HG02798 (cell line): ENCODE measurements around the gene PGP.

Experiments used
- ATAC-seq: cut with Tn5 transposase; IDR thresholded peaks from one replicate; pipeline ENCODE4 v1.9.1; 2021; ENCODE audit warnings: mild to moderate bottlenecking; ENCODE audit not compliant: unreplicated experiment, poor library complexity

PGP gene

GRCh38 chr16:2226245-2226793 lies 11.7 kb upstream of the PGP start:
- ATAC-seq, result no peak

GRCh38 chr16:2223942-2224486 lies 9.4 kb upstream of the PGP start:
- ATAC-seq, result peak; percentile 20

- ATAC-seq, result peak; percentile 97
Observed at GRCh38 chr16:2223221-2223941, 8.7 kb upstream of the PGP start, which contains the start of gene E4F1. TSS of gene E4F1 (plus strand) at chr16:2223591. CDS start at chr16:2223614, 23 bp downstream.

- no peak for ATAC-seq
Observed at GRCh38 chr16:2216330-2216729, 1.7 kb upstream of the PGP start.

- ATAC-seq, result peak; percentile 3
Observed at GRCh38 chr16:2213817-2214718, 572 bp downstream of the PGP start.

GRCh38 chr16:2212362-2213324 lies 2.0 kb downstream of the PGP start:
- no peak for ATAC-seq

- ATAC-seq, result no peak
Observed at GRCh38 chr16:2211923-2212347, 2.7 kb downstream of the PGP start.

- no peak for ATAC-seq
Observed at GRCh38 chr16:2210386-2211365, 4.0 kb downstream of the PGP start, which contains the start of gene BRICD5. TSS of gene BRICD5 (minus strand) at chr16:2210863. CDS start at chr16:2210833, 30 bp downstream.

- no peak for ATAC-seq
Observed at GRCh38 chr16:2210009-2210332, 4.7 kb downstream of the PGP start.

- no peak for ATAC-seq
Observed at GRCh38 chr16:2209258-2210008, 5.2 kb downstream of the PGP start.

GRCh38 chr16:2208772-2209171 lies 5.9 kb downstream of the PGP start:
- ATAC-seq, result no peak

GRCh38 chr16:2208308-2208707 lies 6.3 kb downstream of the PGP start:
- no peak for ATAC-seq

- ATAC-seq, result no peak
Observed at GRCh38 chr16:2207872-2208271, 6.8 kb downstream of the PGP start.

GRCh38 chr16:2206780-2207433 lies 7.7 kb downstream of the PGP start:
- no peak for ATAC-seq

- ATAC-seq, result no peak
Observed at GRCh38 chr16:2206420-2206779, 8.2 kb downstream of the PGP start.

GRCh38 chr16:2205967-2206313 lies 8.7 kb downstream of the PGP start:
- ATAC-seq, result peak; percentile 8

- ATAC-seq, result peak; percentile 84
Observed at GRCh38 chr16:2205104-2205966, 9.3 kb downstream of the PGP start, which contains the start of gene MLST8. TSS of gene MLST8 (plus strand) at chr16:2205454. CDS start at chr16:2206086, 632 bp downstream.
